ENCODE results near the gene ABO.
"Not testable (repeated sequence)": the region's sequence is repeated elsewhere in the genome, so short reads cannot be mapped to it uniquely, and the experiment has no call there.

The ABO gene

DNA sequence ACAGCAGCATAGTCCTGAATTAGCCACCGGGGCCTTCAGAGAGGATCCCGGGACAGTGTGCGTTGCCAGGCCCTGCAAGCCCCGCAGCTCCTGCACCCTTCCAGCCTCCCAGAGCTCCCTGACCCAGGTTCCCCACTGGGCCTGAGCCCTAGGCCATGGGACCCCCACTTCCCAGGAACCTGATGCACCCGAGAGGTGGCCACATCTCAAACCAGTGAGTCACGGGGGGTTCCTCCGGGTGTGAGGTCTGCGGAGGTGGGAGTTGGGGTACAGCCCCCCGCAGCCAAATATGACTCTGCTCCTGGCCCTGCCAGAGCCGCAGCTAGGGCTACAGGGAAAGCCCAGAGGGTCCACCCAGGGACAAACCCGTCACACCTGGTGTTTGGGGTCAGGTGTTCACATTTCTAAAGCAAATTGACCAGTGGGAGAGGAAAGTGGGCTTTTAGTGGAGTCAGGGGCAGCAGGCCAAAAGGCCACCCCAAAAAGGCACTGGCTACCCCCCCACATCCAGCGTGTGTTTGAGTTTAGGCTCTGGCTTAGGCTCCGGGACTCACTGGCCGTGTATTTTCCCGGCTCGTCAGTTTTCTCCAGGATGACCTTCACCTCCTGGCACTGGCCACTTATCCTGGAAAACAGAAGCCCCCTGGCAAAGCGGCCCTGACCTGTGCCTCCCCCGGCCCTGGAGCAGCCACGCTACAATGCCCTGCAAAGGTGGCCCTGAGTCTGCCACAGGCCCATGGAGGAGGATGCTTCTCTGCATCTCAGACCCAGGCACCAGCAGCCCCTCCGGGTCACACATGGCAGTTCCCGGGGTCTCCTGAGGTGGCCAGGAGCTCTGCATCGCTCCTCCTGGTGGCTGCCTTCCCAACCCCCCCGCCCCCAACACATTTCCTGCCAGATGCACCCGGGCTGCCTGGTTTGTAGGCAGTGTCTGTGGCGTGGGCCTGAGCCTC lies 48.5 kb downstream of the ABO start:
- DNase-seq, result no peak

DNA sequence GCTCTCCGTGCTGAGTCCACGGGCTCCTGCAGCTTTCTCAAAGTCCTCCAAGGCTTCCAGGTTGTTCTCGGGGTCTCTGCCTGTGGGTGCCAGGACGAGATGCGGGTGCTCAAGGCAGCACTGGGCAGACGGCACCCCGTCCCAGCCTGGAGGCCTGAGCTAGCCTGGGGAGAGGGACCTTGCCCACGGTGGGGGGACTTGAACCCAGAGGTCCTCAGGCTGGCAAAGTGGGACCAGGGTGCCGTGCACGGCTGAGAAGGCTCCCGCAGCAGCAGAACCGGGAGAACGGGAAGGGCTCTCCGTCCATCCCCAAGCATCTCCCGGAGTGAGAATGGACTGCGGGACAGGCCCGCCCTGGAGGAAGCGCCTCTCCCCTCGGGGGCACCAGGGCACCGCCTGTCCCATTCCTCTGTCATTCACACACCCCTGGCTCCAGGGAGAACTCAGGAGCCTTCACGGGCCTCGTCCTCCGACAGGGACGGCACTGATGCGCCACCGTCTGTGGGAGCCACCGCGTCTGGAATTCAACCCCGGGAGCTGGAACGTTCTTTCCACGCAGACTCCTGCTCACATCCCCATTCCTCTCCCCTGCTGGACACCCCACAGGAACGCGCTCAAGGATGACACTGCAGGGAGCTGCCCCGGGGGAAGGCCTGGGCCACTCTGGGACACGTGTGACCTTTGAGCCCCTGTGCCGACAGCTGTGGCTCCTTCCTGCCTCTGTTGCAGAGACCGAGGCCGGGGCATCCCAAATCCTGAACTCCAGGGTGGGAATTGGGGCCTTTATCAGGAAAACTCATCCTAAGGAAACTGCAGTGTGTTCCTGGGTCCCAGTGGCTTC lies 49.6 kb downstream of the ABO start:
- no peak for DNase-seq

- DNase-seq, result no peak
These were observed 50.2 kb downstream of the ABO start for GRCh38 chr9:133224762-133225161.

DNA sequence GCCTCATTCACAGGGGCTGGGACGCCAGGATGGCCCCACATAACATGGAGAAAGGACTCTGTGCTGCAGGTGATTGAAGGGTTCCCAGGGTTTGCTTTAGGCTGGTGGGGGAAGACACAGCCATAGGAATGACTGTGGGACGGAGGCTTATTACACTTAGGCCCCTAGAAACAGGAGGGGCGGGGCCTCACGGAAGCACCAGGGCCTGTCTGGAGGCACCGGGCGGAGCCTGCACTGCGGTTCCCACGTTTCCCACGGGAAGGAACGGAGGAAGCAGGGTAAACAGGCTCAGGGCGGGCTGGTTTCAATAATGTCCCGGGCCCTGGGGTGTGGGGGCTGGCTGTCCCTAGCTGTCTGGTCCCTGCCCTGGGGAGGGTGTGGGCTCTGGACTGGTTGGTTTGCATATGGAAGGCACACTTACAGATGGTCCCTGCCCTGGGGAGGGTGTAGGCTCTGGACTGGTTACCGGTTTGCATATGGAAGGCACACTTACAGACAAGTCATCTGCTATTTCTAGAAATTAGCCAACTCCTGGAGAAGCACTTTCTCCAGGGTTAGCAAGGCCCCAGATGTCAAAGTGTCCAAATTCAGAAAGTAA lies 51.7 kb downstream of the ABO start:
- DNase-seq, result not testable (repeated sequence)

GRCh38 chr9:133221994-133222393 lies 53.0 kb downstream of the ABO start:
- not testable (repeated sequence) for DNase-seq

DNA sequence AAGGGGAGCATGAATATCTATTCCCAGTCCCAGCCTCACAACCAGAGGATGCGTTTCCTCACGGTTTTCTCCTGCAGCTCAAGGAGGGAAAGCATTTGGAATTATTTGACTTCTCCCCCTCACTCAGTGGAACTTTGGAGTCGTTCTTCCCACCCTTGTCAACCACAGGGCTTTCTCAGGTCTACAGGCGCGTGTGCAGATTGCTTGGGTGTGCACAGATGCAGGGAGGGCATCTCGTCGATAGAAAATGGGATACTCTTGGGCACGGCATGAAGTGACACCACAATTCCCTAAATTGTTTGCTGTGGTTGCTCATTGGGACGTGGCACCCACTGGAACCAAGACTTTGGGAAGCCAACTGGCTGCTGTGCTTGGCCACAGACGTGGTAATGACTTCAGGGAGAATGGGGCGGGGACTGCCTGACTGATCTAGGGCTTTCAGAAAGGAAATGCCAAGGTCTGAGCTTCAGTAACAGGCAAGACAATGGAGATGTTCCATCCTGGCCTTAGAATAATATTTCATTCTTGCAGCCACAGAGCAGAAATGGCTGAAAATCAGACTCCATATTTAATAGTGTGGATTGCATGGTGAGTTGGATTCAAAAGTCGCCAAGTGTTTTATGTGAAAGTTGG lies 53.7 kb downstream of the ABO start:
- DNase-seq, result no peak

- not testable (repeated sequence) for DNase-seq
These were observed 56.7 kb downstream of the ABO start for GRCh38 chr9:133218049-133218975.

DNA sequence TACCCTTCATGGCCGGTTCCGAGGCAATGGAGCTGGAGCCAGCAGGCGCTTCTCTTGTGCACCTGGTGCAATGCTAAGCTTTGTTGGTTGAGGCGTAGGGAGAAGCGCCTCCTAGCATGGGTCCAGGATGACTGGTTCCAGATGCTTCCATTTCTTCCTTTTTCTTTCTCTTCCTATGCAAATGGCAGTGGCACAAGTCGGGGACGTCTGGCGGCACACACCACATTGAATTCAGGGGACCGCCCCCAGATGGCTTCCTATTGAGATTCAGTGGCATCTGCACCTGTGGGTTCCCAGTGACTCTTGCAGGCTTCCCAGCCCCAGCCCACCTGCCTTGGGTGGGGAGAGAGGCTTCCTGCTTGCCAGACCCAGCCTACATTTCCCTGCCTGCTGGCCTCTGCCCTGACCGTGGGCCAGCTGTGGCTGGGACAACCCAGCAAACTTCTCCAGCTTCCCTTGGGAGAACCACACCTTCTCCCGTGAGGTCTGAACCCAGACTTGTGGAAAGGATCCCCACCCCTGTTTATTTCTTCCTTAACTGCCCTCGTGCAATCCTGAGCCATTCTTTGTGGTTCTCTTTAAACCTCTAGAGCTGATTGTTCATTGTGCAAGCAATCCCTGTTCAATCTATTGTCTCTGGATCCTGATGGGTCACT lies 57.5 kb downstream of the ABO start:
- not testable (repeated sequence) for DNase-seq

DNA sequence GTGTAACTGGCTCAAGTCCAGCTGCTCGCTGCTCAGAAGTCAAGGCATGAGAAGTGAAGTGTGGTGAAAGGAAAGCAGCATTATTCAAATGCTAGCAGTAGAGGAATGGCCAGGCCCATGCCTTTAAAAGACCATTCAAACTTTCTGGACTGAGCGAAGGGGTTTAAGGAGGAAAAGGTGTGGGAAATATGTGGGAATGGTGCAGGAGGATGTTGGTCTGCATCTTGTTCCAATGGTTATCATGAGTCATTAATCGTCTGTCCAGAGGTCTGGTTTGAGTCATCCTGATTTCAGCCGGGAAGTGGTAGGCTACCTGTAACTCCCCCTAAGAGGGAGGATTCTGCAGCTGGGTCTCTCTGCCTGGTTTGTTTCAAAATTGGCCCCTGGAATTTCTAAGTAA lies 60.7 kb downstream of the ABO start:
- not testable (repeated sequence) for DNase-seq

- no peak for DNase-seq
These were observed 64.4 kb downstream of the ABO start for GRCh38 chr9:133210609-133211008.

DNA sequence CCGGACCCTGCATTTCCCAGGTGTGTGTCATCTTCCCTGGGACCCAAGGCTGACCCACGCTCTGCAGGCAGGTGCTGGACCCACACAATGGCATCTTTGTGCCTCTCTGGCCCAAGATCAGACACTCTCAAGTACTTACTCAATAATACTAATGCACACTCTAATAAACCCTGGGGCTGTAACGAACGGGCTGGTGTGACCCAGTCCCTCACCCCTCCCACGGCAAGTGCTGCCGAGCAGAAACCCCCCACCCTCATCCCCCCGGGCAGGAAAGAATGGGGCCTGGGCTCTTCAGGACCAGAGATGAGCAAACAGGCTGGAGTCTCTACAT lies 64.8 kb downstream of the ABO start:
- no peak for DNase-seq

DNA sequence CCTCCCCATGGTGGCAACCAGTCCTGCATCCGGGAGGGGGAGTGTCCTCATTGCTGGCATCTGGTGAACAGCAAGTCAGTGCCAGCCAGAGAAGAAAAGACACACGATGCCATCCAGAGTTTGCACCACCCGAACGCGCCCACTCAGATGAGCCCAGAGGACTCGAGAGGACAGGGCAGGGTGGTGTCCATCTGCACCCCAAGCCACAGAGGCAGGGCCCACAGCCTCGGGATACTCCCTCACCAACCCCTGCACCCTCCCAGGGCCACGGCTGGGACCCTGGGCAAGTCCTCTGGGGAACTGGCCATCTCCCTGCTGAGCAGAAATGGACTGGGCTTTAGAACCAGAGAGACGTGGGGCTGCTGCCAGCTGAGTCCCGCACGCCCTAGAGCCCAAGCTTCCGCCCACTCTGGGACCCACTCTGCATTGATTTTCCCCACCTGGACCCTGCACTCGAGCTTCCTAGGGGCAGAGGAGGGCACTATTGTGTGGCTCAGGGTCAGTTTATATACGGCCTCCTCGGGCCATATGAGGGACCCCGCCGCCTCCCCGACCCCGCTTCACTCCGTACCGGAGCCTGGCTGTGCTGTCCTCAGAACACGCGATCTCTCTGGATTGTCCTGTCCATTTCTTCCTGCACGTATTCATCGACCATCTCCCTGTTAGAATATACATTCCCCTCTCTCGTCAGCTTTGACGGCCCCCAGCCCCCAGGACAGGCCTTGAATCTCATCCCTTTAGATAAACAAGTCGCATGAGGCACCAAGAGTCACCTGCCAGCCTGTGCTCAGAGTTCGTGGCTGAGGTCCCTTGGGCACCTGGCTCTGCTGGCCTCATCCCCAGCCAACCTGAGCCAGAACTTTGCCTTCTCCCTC lies 65.4 kb downstream of the ABO start:
- DNase-seq, result not testable (repeated sequence)

GRCh38 chr9:133208880-133209300 lies 66.1 kb downstream of the ABO start, which contains the start of gene OBP2B:
Gene OBP2B, minus strand, starts transcription at chr9:133209250. Its CDS starts 51 bp downstream, at chr9:133209199.
- not testable (repeated sequence) for DNase-seq

DNA sequence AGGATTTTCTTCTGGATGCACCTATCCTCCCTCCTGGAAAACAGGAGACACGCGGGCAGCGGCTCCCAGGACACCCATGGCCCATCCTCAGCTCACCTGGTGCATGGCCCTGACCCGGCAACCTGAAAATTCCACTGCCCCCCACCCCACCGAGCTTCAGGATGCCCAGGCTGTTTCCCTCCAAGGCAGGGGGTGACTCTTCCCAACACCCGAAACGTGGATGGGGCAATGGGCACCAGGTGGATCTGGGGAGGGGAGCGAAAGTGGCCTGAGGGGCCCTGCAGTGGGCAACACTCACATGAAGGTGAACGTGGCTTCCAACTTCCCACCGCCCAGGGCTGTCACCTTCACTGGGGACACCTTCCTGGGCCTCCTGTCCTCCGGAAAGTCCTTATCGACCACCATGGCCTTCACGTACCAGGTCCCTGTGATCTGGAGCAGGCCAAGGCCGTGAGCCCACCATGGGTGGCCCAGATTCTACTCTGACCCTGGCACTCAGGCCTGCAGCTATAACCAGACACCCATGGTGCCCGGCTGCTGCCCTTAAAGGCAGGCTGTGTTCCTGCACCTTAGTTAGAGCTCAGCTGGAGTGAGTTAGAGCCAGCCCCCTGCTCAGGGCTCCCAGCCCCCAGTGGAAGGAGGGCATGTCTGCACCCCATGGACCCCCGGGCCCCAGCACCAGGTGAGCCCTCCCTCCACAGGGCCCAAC lies 66.7 kb downstream of the ABO start:
- DNase-seq, result not testable (repeated sequence)

- DNase-seq, result no peak
These were observed 67.3 kb downstream of the ABO start for GRCh38 chr9:133207540-133208170.

DNA sequence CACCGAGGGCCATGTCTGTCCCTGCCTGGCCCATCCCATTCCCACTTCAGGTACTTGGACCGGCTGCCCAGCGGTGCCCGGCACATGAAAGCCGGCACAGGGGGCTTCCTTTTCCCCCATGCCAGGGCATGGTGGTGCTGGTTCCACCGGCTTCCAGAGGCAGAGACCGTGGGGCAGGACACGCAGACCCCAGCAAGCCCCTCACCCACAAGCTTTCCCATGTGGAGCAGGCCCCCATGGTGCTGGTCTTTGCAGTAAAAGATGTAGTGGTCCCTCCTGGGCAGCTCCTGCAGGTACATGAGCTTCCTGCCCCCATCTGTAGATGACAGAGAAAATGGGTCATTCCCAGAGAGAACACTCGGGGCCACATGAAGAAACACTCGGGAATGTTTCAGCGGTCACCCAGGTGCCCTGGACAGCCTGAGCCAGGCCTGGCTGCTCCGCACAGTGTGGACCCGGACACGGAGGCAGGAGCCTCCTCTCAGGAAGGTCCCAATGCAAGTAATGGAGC lies 67.9 kb downstream of the ABO start:
- no peak for DNase-seq
